Hematopoietic multipotent progenitor cell treated with erythropoietin and hydrocortisone succinate and interleukin-3 and kit ligand, for 6 days (in vitro differentiated cells): ENCODE data around the gene GRB2.

ENCODE experiments used
- DNase-seq: peaks from one replicate; pipeline ENCODE4 v3.0.0-alpha.2; 2015

The GRB2 gene

DNA sequence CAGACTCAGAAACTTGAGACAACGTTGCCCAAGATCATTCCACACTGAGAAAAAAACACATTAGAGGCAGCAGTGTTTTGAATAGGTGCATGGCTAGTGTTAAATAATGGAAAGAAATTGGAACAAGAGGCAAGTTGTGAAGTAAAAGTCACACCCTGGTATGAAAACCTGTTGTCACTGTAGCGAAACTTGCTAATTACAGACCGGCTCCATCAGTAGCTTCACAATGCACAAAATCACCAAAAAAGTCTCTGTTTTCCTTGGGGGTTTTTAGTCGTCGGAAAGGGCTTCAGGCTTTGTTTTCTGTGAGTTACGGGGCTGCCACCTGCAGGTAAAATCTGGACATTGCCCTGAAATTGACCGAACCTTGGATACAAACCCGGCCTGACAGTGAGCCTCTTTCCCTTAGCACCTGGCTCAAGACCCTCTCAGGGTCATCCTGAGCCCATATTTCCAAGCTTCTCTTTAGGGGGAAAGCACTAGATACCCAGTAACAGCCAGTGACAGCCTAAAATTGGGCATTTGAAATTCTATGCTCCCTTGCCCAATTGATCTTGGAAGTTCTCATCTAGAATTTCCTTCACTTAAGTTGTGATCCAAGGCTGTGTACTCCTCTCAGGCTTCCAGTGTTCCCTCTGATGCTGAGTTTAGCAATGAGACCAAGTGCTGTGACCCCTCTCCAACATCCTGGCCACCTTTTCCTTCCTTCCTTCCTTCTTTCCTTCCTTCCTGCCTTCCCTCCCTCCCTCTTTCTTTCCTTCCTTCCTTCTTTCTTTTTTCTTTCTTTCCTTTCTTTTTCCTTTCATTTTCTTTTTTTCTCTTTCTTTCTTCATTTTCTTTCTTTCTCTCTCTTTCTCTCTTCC, 7.2 kb upstream of the GRB2 start:
- DNase-seq = peak; percentile 91

DNA sequence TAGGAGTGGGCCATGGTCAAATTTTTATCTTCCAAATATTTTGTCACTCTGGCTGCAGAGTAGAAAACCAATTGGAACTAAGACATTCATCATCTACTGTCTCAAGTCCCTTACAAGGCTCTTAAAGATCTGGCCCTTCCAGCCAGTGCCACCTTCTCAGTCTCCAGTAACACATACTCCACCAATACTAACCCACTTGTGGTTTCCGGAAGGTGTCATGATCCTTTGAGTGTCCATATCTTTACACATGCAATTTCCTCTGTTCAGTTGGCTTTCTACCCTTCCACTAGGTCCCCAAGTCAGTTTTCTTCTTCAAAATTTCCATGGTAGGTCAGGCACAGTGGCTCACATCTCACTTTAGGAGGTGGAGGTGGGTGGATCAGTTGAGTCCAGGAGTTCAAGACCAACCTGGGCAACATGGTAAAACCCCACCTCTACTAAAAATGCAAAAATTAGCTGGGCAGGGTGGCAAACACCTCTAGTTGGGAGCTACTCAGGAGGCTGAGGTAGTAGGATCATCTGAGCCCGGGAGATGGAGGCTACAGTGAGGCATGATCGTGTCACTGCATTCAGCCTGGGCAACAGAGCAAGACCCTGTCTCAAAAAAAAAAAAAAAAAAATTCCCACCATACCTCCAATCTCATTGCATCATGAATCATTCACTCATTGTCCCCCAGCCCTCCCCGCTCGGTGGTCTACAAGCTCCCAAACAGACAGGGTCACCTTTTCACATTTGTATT, 6.0 kb upstream of the GRB2 start:
- DNase-seq = peak; percentile 71

DNA sequence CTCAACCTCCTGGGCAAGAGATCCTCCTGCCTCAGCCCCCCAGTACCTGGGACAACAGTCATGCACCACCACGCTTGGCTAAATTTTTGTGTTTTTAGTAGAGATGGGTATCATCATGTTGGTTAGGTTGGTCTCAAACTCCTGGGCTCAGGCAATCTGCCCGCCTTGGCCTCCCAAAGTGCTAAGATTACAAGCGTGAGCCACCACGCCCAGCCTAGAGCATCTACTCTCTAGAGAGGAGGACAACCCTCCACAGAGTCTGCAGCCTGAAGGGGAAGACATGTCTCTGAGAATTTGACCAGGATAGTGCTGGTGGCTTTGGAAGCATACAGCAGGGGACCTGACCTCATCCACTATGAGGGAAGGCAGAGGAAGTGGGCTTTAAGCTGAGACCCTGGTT, 4.7 kb upstream of the GRB2 start:
- DNase-seq = no peak

DNA sequence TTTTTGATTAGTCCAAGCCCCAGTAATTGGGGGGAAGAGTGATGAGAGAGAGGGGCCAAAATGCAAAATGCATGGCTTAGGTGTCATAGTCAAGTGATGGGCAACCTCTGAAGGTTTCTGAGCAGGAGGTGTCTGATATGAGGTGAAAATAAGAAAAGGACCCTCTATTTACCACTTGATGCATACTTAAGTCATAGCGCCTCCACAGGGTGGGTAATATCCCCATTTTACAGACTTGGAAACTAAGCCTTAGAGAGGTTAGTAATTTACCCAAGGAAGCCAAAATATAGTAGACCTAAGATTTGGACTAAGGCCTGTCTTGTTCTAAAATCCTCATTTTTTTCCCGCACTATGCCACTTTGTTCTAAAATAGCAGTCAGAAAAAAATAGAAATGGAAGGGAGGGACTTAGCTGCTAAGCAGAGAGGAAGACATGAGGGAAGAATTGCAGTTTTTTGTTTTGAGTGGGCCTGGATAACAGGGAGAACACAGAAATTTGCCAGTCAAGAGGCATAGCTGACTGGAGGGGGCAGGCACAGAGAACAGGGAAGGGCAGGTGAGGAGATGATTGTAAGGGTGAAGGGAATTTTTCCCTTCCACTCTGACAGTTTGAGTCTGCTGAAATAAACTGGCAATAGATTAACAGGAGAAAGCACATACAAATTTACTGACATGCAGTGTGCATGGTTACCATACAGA, 2.3 kb upstream of the GRB2 start:
- no peak for DNase-seq

DNA sequence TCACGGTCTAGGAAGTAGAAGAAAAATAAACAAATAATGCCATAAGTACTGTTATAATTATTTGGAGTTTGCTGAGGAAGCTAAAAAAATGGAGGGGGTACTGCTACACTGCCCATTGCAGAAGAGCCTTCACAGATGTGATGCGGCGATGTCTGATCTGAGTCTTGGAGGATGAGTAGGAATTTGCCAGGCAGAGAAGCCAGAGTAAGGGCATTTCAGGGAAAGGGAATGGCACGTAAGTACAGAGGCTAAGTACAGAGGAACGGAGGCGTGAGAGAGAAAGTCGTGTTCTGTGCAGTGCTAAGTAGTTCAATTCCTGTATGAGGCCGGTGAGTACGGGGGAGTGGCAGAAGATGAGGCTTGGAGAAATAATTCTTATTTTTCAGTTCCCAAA, 741 bp upstream of the GRB2 start:
- no peak for DNase-seq

DNA sequence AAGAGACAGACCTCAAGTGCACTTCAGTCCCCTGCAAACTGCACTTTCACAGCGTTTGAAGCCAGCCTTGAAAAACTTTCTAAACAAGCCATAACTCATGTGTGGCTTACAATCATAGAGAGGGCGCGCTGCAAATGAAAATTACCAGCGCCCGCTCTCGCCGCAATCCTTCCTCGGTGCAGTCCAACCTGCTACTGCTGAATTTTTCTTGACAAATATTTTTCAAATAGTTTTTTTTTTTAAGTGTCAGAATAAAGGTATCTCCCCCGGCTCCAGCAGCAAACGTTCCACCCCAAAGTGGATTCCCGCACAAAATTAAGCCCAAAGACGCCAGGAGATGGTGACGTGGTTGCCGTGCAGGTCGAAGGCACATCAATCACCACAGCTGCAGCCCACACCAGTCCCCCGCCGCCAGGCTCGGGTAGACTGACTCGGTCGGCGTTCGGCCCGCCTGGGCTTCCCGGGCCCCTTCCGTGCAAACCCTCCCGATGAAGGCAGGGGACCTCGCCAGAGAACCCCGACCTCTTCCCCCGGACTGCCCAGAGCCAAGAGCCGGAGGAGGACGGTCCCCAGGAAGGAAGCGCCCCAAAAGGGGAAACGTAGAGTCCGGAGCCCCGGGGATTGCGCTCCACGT, 630 bp downstream of the GRB2 start:
- peak; percentile 61 for DNase-seq

DNA sequence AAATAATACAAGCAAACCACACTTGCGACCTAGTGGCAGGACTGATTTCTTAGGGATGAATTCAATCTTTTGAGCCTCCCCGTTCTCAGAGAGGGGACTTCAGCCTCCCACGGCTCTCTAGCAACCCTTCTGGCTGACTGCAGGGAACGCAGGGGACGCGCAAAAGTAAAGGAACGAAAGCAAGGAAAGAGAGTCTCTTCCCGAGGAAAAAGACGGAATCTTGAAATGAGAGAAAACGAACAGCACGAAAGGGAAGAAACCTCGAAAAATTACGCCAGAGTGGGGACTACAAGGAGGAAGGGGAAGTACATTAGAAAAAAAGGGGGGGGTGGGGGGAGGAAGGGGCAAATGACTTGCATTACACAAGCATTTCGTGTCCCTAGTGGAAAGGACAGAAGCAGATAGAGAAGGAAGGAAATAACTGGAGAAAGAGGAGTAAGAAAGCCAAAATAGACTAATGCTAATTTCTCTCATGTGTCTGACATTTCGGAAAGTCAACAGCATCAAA, 1.2 kb downstream of the GRB2 start:
- DNase-seq = peak; percentile 88

DNA sequence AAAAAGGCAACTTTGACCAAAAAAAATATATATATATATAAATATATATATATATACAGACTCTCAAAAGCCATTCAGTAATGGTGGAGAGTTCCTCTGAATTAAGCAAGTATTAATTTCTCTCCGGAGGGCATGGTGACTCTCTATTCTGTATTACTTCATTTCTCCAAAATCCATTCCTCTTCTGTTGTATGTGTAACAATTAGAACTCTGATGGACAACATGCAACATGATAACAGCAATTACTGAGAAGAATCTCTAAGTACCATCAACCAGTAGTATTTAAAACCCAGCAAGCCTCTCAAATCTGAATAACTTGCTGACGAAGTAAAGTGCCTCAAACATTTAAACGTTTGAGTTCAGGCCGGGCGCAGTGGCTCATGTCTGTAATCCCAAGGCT, 2.3 kb downstream of the GRB2 start:
- DNase-seq = no peak

DNA sequence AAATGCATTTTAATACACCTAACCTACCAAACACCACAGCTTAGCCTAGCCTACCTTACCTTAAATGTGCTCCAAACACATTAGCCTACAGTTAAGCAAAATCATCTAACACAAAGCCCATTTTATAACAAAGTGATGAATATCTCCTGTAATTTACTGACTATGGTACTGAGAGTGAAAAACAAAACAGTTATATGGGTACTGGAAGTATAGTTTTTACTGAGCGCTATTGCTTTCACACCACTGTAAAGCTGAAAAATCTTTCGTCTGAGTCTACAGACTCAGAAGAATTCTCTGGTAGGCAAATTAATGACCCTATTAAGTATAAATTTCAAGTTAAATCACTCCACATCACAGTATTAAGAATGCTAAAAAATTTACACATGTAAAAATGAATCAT, 3.5 kb downstream of the GRB2 start:
- no peak for DNase-seq

DNA sequence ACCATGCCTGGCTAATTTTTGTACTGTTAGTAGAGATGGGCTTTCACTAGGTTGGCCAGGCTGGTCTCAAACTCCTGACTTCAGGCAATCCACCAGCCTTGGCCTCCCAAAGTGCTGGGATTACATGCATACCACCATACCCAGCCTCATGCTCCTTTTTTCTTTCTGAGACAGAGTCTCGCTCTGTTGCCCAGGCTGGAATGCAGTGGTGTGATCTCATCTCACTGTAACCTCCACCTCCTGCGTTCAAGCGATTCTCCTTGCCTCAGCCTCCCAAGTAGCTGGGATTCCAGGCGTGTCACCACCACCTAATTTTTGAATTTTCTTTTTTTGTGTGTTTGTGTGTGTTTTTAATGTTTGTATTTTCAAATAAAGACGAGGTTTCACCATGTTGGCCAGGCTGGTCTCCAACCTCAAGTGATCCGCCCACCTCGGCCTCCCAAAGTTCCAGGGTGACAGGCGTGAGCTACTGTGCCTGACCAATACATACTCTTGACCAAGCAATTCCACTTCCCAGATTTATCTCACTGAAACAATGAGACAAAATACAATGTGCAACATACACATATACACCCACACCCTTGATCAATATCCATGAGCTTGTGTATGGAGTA, 5.0 kb downstream of the GRB2 start:
- DNase-seq = no peak

DNA sequence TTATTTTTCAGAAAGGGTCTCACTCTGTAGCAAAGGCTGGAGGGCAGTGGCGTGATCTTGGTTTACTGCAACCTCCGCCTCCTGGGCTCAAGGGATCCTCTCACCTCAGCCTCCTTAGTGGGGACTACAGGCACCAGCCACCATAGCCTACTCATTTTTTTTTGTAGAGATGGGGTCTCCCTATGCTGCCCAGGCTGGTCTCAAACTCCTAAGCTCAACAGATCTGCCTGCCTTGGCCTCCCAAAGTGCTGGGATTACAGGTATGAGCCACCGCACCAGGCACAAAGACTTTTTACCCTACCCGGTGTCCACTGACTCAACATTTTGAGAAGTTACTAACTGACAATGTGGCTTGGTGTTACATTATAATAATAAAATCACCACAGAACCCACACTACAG, 7.2 kb downstream of the GRB2 start:
- DNase-seq = no peak

DNA sequence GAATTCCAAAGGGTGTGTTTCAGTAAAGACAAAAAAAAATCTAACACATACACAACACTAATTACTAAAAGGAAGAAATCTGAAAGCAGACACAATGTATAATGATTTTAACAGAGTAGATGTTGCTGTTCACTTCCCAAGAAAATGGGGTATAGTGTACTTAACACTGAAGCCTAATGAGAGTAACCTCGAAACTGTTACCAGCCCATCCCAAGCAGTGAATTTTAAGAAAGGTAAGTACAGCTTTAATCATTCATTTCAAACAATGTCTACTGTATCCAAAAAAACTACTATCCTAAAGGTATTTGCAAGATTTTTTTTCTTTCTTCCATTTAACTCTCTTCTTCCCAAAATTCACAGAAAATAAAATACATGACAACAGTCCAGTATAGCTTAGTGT, 8.3 kb downstream of the GRB2 start:
- no peak for DNase-seq

DNA sequence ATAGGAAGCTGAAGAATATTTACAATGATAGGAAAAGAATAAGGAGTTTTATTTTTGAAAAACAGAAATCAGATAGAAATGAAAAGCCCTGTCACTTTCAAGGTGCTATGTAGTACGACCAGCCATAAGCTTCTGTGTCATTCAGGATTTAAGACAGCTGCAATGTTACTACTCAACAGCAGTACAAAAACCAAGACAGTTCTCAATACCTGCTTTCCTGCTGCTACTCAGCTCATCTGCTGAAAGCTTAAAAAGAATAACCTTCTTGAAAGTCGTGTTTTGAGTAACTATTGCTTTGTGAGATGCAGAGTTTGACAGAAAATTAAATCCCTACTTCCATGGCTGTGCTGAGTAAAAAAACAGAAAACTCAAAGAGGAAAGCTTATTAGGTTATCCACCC, 8.7 kb downstream of the GRB2 start:
- no peak for DNase-seq

DNA sequence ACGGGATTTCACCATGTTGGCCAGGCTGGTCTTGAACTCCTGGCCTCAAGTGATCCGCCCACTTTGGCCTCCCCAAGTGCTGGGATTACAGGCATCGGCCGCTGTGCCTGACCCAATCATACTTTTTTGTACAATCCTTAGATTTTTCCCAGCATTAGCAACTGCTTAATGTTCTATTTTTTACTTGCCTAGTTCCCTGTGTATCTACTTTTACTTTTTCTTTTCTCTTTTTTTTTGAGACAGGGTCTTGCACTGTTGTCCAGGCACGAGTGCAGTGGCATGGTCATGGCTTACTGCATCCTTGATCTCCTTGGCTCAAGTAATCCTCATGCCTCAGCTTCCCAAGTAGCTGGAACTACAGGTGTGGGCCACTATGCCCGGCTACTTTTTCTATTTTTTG, 9.5 kb downstream of the GRB2 start:
- no peak for DNase-seq

DNA sequence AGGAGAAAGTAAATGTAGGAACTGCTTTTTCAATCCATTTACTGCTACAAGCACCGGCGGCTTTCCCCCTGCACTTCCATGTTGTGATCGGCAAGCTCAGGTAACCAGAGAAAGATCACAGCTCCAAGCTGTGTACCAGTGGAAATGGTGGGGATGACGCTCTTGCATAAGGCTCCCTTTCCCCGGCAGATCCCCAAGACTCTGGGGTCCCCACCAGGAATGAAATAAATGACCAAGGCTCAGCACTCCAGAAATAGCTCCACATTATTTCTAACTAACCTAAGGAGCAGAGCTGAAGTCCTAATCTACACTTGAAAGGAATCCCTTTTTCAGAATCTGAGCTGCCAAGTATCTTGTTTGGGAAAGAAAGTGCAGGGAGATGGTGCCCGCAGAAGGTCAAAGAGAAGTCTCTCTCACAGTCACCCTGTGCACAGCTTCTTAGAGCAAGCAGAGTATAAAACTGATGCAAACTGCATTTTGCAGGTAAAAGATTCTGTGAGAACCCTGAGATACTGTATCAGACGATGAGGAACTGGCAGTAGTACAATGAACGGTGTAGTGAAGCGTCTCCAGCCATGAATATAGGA, 11.1 kb downstream of the GRB2 start:
- DNase-seq = no peak

DNA sequence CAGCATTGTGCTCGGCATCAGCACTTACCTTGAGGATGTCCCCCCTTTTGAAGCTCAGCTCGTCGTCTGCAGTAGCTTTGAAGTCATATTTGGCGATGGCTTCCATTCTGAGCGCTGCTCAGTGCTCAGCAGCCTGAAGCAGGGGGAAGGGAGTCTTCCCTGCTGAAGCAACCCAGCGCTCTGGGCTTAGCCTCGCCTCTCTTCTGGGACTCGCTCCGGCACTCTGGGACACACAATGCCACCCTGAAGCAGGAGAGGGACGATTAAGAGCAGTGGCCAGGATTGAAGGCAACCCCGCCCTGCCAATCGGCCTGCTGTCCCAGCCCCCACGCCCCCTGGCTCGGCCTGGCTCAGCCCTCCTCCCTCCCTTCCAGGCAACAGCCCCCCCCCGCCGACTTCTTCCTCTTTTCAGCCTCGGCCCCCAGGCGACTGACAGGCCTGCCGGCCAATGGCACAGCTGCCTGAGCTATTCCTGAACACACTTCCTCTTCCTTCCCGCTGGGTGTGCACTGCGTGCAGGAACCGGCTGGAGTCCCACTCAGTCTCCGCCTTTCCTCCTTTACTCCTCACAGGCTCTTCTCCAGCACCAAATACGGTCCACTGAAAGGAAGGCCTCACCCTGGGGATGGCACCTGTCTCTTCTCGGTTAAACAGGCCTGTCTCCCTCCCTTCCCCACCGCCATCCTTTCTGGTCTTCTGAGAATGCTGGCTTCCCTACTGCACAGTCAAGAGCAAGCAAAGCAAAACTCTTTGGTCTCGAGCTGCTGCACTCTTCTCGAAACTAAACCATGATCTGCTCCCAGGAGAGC, 11.8 kb downstream of the GRB2 start:
- peak; percentile 98 for DNase-seq

DNA sequence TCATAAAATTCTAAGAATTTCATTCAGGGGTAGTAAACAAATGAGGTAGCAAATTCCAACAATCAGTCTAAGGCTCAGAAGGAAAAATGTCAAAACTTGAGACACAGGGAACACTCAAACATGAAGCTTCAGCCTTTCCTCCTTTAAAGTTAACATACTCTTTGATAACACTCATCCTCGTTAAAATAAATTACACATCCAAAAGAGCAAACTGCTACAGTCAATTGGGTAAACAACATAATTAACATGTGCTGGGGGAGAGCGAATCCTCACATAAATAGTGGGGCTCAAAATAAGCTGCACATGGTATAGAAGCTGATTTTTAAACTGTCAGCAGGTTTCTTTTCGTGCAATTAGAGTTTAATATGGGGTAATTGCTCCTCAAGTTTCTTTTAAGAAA, 12.9 kb downstream of the GRB2 start:
- no peak for DNase-seq

DNA sequence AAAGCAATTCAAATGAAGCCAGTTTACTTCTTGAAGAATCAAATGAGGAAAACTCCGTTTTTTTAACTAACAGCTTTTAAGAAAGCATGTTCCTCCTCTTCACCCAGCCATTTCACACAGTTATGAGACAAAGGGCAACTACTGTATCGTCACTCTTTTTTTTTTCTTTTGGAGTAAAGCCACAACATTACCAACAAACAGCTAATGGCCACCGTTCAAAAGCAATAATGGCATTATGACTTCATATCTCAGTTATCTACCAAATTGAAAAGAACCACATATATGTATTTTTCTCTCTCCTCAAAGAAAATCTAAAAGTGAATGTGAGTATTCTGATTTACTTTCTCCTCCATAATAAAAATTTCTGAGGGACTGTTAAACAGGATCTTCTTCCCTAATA, 14.5 kb downstream of the GRB2 start:
- no peak for DNase-seq

DNA sequence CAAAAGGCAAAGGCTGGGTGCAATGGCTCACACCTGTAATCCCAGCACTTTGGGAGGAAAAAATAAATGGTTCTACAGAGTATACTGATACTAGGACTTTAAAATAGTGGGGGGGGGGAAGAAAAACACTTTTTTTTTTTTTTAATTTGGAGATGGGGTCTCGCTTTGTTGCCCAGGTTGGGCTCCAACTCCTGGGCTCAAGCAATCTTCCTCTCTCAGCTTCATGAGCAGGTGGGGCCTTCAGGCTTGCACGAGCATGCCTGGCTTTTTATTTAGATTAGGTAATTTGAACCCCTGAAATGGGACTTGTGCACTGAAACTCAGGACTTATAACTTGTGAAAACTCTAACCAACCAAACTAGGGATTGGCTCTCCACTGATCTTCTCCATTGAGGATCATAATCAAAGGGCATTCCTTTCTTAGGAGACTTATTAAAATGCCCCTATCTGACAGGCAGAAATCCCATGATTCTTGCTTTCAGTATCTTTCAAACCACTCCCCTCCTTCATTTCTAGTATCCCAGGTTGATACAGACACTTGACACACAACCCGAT, 16.9 kb downstream of the GRB2 start:
- DNase-seq = no peak

DNA sequence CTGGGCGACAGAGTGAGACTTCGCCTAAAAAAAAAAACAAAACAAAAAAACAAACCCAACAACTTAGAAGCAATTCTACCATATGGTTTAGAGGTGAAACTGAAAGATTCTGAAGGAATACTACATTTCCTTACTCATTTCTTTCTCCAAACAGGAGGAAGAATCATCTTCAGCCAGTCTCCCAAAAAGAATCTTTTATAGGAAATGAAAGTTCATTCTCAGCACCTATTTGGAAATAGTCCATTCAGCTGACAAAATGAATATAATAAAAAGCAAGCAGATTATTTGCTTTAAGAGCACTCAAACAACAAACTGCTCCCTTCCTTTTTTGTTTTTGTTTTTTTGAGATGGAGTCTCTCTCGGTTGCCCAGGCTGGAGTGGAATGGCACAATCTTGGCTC, 17.7 kb downstream of the GRB2 start:
- no peak for DNase-seq

DNA sequence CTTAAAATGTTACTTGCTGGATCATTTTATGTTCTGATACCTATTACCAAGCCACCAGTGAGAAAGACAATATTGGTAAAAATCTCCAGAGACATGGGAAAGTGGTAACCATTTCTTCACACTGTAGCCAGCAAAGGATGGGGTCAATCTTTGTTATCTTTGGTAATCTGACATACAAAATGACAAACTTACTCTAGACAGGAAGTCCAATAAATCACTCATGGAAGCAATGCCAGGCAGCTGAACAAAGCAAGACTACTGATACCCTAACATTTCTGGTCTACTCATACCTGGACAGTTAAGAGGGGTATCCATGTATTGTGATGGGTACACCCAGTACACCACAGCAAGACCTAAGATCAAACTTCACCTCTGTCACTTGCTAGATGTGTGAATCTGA, 19.0 kb downstream of the GRB2 start:
- no peak for DNase-seq
